Choroid plexus epithelial cell (primary cell): ENCODE measurements around the gene CYP24A1.

ENCODE experiments used
- DNase-seq: peaks from one replicate; pipeline ENCODE4 v3.0.0-alpha.2; 2010; ENCODE audit warnings: low read depth
- H3K4me3 ChIP-seq: 2 replicates; pipeline ENCODE4 v1.5.1; 2011; ENCODE audit warnings: low read depth, mild to moderate bottlenecking, control low read depth, low read length, moderate library complexity
- TF ChIP-seq, protein P1 (sequence below): conservative IDR thresholded peaks from 2 replicates; pipeline ENCODE4 v1.5.1; 2011; ENCODE audit warnings: low read depth, mild to moderate bottlenecking, control low read depth, inconsistent platforms, low read length, moderate library complexity

Gene CYP24A1

DNA sequence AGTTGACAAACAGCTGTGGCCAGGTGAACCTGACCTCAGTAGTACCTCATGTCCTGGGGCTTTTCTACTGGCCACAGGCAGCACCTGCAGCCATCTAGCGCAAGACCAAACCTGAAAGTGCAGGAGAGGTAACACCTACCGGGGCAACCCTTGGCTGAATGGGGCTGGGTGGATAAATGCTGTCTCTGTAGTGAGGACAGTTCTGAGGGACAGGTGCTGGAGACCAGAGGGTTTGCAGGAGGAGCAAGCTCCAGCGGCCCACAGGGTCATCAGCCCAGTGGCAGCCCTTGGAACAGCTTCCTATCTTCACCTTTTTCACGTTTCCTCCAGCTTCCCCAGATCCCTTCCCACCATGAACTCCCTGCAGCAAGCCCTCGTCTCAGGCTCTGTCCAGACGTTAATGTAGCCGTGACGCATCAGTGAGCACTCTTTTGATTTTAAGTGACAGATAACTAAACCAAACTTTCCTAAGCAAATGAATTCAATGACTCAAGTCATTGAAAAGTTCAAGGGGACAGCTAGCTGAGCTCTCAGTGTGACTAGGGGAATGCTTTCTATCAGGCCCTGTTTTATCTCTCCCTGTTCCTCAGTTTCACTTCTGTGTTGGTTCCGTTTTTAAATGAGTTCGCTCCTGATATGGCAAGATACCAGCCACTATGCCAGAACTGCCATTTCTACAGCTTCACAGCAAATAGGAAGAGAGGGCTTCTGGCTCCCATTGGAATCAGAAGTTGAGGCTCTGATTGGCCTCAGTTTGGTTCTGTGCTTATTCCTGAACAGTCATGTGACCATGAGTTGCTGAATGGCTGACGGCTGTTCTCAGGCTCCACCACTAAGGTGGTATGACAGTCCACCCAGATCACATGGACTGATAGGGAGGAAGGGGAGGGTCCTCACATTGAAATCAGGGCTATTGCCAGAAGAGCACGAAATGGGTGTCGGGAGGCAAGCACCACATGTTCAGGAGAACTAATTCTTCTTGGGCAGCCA lies 22.0 kb upstream of the CYP24A1 start:
- no peak overlapping the region for H3K4me3 ChIP-seq
- TF ChIP-seq, protein P1, sequence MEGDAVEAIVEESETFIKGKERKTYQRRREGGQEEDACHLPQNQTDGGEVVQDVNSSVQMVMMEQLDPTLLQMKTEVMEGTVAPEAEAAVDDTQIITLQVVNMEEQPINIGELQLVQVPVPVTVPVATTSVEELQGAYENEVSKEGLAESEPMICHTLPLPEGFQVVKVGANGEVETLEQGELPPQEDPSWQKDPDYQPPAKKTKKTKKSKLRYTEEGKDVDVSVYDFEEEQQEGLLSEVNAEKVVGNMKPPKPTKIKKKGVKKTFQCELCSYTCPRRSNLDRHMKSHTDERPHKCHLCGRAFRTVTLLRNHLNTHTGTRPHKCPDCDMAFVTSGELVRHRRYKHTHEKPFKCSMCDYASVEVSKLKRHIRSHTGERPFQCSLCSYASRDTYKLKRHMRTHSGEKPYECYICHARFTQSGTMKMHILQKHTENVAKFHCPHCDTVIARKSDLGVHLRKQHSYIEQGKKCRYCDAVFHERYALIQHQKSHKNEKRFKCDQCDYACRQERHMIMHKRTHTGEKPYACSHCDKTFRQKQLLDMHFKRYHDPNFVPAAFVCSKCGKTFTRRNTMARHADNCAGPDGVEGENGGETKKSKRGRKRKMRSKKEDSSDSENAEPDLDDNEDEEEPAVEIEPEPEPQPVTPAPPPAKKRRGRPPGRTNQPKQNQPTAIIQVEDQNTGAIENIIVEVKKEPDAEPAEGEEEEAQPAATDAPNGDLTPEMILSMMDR = no peak
- DNase-seq = no peak

DNA sequence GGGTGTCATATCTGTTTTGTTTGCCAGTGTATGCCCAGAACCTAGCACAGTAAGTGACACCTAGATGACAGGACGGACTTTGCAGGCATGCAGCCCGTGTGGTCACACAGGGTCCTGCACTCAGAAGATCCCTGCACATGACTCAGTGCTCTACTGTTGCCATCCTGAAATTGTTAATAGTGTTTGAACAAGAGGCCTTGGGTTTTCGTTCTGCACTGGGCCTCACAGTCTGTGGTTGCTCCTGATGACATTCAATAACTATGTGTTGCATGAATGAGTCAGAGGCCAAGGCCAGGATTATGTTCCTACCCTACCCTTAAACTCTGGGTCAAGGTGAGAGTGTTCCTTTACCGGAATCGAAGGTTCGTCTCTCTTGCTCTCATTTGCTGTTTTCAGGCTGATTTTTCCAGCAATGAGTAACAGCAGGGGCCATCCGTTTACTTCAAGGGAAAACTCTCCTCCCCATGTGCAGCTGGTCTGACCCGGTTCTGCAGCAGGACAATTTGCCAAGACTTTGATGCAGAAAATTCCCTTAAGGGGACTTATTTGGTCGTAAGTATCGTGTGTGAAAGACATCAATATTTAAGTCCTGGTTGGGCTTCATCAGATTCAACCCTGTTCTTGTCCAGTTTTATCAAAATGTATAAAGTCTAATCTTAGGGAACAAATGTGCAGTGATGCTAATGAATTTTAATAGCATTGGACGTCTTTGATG lies 21.1 kb upstream of the CYP24A1 start:
- no peak overlapping the region for H3K4me3 ChIP-seq
- TF ChIP-seq, protein P1 = peak; percentile 42
- DNase-seq = peak; percentile 47

DNA sequence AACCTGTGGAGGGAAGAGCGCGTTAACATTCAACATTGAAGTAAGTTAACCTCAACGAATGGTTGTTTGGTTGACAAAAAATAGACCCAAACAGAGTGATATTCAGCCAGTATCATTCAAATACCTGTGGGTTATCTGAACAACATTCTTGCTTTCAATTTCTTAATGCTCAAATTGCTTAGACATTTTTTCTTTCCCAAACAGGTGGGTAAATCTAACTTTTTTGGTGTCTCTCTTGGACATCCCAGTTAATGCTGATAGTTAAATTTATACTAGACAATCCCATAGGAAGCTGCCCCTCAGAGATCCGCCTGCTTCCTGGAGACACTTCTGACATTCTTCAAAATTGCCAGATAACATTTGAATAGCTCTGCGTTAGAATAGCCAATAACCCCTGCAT lies 20.0 kb upstream of the CYP24A1 start:
- DNase-seq = no peak
- TF ChIP-seq, protein P1 = no peak
- H3K4me3 ChIP-seq = no peak overlapping the region

DNA sequence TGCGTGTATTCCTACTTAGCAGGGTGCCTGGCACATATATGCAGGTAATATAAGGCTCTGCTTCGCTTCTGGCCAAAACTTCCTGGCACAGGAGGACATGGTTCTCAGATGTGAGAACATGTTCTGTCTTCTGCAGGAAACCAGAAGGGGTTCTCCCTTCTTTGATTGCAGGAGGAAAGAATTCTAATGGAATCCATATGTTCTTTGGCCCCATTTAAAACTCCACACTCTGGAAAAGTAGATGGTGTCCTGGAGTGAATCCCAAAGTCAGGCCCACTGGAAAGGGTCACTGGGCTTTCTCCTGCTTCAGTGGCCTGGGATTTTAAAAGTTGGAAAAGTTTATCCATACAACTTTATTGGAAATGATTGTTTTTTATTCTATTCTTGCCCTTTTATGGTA lies 16.4 kb upstream of the CYP24A1 start:
- TF ChIP-seq, protein P1 = no peak
- no peak for DNase-seq
- no peak overlapping the region for H3K4me3 ChIP-seq

DNA sequence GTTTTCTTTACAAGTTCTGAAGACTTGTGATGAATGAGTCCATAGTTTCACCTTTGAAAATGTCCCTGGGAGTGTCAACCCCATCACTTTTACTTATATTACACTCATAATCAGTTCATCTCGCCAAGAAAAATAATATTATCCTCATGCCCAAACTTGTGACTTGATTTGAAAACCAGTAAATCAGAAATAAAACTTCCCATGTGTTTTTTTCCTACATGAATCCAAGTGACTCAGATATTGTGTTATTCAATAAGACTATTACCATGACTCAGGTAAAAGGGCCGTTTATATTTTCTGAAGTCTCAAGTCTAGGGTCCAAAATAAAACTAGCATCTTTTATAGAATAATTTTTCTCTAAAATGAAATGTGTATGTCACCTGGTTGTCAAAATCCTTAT lies 15.8 kb upstream of the CYP24A1 start:
- H3K4me3 ChIP-seq = no peak overlapping the region
- TF ChIP-seq, protein P1 = no peak
- DNase-seq = no peak

DNA sequence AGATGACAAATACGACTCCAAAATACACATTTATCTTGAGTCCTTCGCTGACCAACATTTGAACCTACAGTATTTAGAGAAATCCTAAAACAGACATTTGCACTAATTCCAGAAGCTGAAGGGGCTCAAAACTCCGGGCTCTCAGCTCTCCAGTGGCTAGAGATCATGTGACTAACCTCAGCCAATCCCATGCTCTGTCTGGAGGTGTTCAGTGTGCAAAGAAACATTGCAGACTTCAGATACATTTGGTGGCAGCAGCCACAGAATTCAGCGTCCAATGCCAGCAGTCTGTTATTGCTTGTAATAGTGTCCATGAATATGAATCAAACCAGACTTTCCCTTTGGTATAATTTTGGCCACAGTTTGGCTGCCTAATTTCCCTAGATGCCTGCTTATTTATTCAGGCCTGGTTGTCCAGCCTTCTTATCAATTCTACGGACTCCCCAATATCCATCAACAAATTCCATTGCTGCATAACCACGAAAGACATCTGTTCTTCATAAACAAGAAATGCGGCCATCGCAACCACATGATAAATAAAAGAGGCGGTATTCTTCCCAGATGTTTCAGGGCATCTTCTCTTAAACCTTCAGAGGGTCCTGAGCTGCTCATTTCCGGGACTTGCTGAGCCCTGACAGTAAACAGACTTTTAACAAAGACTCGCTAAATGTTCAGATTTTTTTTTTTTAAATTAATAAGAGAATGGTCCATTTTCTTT lies 14.5 kb upstream of the CYP24A1 start:
- H3K4me3 ChIP-seq = no peak overlapping the region
- TF ChIP-seq, protein P1 = no peak
- DNase-seq = no peak
